Activated T-cell treated with anti-CD3 and anti-CD28 coated beads, Interleukin-2, amount 50 U/mL, for 24 hours (primary cell): ENCODE measurements around the gene SIK2.

Experiments
- DNase-seq: peaks from one replicate; pipeline ENCODE4 v3.0.0-alpha.2; 2020
- H3K27ac Mint-ChIP-seq: 2 replicates; pipeline ENCODE4 v1.8.0; 2020; ENCODE audit warnings: mild to moderate bottlenecking, mixed read lengths
- H3K27me3 Mint-ChIP-seq: 2 replicates; pipeline ENCODE4 v1.8.0; 2020; ENCODE audit warnings: mixed read lengths
- H3K36me3 Mint-ChIP-seq: 2 replicates; pipeline ENCODE4 v1.8.0; 2020; ENCODE audit warnings: low read depth, mixed read lengths
- H3K4me1 Mint-ChIP-seq: 2 replicates; pipeline ENCODE4 v1.8.0; 2020; ENCODE audit warnings: low read depth, mixed read lengths
- H3K4me3 Mint-ChIP-seq: 2 replicates; pipeline ENCODE4 v1.8.0; 2020; ENCODE audit warnings: mild to moderate bottlenecking, moderate library complexity, mixed read lengths
- H3K9me3 Mint-ChIP-seq: 2 replicates; pipeline ENCODE4 v1.8.0; 2020; ENCODE audit warnings: mixed read lengths

The SIK2 gene

DNA sequence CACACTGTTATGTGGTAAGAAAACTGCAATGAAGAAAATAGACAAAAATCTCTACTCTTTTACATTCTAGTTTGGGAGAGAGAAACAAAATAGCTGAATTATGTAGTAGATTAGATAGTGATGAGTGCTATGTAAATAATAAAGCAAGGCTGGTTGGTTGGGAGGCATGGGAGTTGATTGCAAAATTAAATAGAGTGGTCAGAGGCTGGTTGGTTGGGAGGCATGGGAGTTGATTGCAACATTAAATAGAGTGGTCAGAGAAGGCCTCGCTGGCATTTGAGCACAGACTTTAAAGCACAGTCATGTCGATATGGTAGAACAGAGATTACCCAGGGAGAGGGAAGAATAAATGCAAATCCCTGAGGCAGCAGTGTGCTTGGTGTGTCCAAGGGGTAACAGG, 22.4 kb downstream of the SIK2 start:
- H3K36me3 Mint-ChIP-seq = peaks cover 52% of the 10 kb centered on the region
- H3K9me3 Mint-ChIP-seq = no peaks in the 10 kb centered on the region
- H3K27ac Mint-ChIP-seq = no peak overlapping the region
- no peaks in the 10 kb centered on the region for H3K27me3 Mint-ChIP-seq
- peaks cover 4% of the 10 kb centered on the region for H3K4me1 Mint-ChIP-seq
- no peak overlapping the region for H3K4me3 Mint-ChIP-seq
- no peak for DNase-seq

DNA sequence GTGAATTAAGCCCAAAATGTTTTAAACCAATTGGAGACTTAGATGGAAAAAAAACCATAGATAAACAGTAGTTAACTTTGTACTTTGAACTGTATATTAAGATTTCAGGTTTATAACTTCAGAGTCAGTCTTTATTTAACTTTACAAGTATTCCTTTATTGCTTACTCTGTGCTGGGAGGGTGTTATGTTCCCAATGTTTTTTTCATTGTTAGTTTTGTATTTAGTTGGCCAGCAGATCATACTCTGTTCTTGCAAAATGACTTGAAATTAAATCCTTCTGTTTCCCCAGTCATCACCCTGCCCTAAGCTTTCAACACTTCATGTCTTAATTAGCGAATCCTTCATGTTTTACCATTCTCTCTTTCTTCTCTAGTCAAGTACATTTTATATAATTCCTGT, 25.3 kb downstream of the SIK2 start:
- no peaks in the 10 kb centered on the region for H3K27me3 Mint-ChIP-seq
- H3K4me1 Mint-ChIP-seq = peaks cover 4% of the 10 kb centered on the region
- DNase-seq = no peak
- no peak overlapping the region for H3K27ac Mint-ChIP-seq
- peaks cover 37% of the 10 kb centered on the region for H3K36me3 Mint-ChIP-seq
- no peak overlapping the region for H3K4me3 Mint-ChIP-seq
- no peaks in the 10 kb centered on the region for H3K9me3 Mint-ChIP-seq

DNA sequence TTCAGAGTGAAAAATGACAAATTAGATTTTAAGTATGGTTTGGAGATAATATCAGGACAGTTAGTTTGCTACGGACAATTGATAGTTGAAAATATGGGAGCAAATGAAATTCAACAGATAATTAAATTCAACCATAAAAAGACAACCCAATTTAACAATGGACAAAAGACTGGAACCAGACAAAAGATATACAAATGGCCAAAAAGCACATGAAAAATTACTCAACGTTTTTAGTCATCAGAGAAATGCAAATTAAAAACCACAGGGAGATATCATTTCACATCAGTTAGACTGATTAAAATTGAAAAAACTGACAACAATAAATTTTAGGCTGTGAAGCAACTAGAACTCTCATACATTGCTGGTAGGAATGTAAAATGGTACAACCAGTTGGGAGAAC, 27.2 kb downstream of the SIK2 start:
- Mint-ChIP-seq H3K27ac (no peak overlapping the region), H3K9me3 (no peaks in the 10 kb centered on the region), H3K27me3 (no peaks in the 10 kb centered on the region), H3K4me3 (no peak overlapping the region), H3K36me3 (peaks cover 21% of the 10 kb centered on the region), H3K4me1 (peaks cover 17% of the 10 kb centered on the region)
- DNase-seq = no peak

DNA sequence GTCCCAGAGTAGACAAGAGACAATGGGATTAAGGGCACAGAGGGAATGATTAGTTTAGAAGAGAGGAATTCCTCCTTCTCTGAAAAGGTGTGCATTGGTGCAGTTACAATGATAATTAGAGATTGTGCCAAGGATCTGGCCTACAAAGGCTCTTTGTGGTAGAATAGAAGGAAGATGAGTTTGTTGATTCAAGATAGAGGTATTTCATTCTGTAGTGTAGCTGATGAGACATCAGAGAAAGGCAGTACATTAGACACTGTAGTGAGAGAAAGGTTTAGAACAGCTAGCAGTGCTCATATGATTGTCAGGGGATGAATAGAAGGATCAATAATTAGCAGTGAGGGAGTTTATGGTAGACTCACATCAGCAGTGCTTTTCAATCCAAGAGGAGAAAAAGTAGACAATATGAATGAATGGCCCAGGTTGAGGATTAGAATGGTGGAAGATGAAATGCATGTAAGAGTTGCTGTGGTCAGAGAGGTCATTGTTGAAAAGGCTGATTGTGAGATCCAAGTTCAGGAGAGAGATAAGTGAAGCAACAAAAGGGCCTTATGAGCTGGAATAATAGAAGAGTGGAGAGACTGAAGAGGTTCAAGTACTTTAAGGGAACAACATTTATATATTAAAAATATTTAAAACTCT, 28.9 kb downstream of the SIK2 start:
- no peaks in the 10 kb centered on the region for H3K9me3 Mint-ChIP-seq

DNA sequence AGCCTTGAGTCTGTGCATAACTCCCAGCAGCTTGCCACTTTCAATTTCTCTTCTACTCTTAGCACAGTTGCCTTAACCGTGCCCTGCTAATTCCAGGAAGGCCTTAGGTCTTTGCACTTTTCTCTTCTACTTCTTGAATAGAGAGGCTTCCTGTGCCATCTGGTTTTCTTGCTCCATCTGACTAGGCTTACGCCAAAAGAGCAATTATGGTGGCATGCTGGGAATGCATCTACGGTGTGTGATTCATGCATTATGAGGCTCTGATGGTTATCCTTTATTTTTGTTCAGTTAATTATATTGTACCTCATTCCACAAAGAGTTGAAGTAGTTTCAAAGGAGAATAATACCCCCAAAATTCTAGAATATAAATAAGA, 29.4 kb downstream of the SIK2 start:
- Mint-ChIP-seq H3K27me3 (no peaks in the 10 kb centered on the region), H3K4me1 (peaks cover 31% of the 10 kb centered on the region), H3K27ac (no peak overlapping the region), H3K36me3 (peaks cover 6% of the 10 kb centered on the region), H3K4me3 (no peak overlapping the region), H3K9me3 (no peaks in the 10 kb centered on the region)
- DNase-seq = no peak

More for the DNA sequence above, 28.9 kb downstream of the SIK2 start:
- DNase-seq = no peak
- Mint-ChIP-seq H3K4me3 (no peak overlapping the region), H3K4me1 (peaks cover 29% of the 10 kb centered on the region), H3K27me3 (no peaks in the 10 kb centered on the region), H3K36me3 (peaks cover 11% of the 10 kb centered on the region), H3K27ac (no peak overlapping the region)

DNA sequence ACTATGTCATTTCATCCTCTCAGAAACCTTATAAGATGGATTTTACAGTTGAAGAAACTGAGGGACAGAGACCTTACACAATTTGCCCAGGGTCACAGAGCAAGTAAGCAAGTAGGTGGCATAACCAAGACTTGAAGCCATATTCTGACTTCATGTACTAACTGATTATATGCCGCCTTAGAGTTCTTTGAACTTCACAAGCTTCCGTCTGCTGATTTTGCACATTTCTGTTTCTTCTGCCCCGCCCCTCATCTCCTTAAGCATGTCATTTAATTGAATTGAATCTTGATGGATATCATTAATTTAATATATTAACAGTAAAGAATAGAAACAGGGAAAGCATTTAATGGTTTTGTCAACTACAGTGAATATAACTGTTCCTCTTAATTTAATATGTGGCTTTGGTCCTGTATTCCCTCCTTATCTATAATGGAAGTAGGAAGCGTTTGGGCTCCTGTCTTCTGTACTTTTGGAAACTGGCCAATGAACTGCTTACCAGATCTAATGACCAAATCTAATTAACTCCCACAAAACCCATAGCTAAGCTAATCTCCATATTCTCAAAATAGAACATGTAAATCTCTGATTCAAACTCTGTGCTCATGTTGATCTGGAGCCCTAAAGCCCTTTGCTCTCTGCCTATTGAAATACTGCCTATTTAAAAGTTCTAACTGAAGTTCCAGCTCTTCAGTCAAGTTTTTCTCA, 30.4 kb downstream of the SIK2 start:
- Mint-ChIP-seq H3K9me3 (no peaks in the 10 kb centered on the region), H3K27ac (no peak overlapping the region), H3K4me3 (no peak overlapping the region)

DNA sequence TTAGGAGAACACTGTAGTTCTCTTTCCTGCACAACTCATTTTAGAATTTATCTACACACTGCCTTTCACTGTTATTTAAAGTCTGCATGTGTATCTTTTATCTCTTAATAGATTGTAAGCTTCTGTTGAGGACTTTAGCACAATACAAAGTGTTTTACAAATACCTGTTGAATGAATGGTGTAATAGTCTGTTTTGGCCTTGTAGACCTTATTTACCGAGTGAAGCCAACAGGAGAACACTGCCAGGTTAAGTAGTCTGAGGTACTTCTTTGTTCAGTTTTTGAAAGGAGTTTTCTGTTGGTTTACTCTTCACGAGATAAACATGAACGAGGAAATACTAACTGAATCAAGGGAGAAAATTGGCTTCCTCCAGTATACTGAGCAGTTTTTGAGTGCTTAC, 31.0 kb downstream of the SIK2 start:
- DNase-seq = no peak
- H3K9me3 Mint-ChIP-seq = no peaks in the 10 kb centered on the region
- no peak overlapping the region for H3K27ac Mint-ChIP-seq
- H3K4me3 Mint-ChIP-seq = no peak overlapping the region
- H3K36me3 Mint-ChIP-seq = peaks cover 12% of the 10 kb centered on the region
- peaks cover 40% of the 10 kb centered on the region for H3K4me1 Mint-ChIP-seq
- no peaks in the 10 kb centered on the region for H3K27me3 Mint-ChIP-seq

More for the DNA sequence above, 30.4 kb downstream of the SIK2 start:
- no peak for DNase-seq
- H3K36me3 Mint-ChIP-seq = peaks cover 7% of the 10 kb centered on the region
- no peaks in the 10 kb centered on the region for H3K27me3 Mint-ChIP-seq
- peaks cover 34% of the 10 kb centered on the region for H3K4me1 Mint-ChIP-seq

DNA sequence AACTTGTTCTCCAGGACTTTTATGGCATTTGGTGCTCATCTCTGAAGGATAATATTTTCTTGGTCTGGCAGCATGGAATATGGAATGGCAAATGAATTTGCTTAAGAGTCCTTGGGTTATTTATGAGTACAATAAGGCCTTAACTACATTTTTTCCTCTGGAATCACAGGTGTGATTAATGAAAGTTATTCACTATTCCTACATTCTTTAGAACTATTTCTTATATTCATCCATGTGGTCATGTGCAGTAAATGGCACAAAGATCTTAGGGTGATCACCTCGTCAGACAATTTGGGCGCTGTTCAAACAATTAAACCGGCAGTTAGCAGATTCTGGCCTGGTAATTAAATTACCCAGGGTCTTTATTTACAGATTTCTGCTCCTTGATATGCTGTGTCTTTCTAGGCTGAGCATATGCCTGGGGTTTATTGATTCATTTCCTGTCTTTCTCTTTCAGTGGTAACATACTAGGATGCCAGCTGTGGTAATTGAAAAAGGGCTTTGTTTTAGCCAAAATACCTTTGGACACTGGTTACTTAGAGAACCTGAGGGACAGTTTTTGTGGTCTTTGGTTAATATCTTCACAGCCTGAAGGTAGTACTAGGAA, 31.6 kb downstream of the SIK2 start:
- DNase-seq = no peak
- H3K27ac Mint-ChIP-seq = no peak overlapping the region
- no peak overlapping the region for H3K4me3 Mint-ChIP-seq
- H3K9me3 Mint-ChIP-seq = no peaks in the 10 kb centered on the region
- H3K4me1 Mint-ChIP-seq = peaks cover 39% of the 10 kb centered on the region
- no peaks in the 10 kb centered on the region for H3K27me3 Mint-ChIP-seq
- H3K36me3 Mint-ChIP-seq = peaks cover 11% of the 10 kb centered on the region

DNA sequence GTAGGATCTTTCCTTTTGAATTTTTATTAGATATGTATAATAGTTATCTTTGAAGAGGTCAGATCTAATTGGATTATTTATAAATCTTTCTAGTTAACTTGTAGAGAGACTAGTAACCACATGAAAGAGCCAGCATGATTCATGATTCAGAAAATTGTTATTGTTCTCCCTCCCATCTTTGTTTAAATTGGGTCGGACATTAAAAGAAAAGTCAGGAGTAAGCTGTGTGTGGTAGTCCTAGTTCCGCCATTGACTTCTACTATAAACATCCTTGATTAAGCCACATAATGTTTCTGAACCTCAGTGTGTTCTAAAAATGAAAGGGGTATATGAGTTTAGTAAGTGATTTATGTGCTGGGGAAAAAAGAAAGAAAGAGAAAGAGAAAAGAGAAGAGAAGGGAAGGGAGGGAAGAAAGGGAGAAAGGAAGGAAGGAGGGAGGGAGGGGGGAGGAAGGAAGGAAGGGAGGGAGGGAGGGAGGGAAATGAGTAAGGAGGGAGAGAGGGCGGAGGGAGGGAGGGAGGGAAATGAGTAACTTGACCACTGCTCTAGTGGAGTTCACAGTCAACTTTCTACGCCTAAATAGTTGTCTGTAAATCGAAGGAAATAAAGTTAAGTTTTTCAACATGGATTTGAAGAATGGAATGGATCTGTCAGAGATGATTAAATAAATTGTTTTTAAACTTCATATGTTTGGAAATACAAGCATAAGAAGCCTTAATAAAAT, 32.9 kb downstream of the SIK2 start:
- Mint-ChIP-seq H3K4me1 (peaks cover 38% of the 10 kb centered on the region), H3K27me3 (no peaks in the 10 kb centered on the region), H3K27ac (no peak overlapping the region), H3K36me3 (peaks cover 14% of the 10 kb centered on the region), H3K9me3 (no peaks in the 10 kb centered on the region), H3K4me3 (no peak overlapping the region)
- no peak for DNase-seq

DNA sequence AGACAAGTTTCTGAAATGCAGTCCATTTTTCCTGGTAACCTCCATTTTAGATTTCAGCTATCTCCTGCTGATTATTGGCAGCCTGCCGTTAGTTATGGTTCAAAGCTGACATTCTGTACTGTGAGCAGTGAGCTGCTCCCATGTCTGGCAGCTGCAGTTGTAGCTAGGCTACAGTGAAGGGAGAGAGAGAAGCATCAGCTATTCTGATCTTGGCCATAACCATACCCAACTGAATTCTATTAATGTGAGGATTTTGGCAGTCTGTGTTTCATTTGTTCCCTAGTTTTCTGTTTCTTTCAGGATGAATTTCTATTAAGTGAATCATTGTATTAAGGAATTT, 33.4 kb downstream of the SIK2 start:
- no peak overlapping the region for H3K4me3 Mint-ChIP-seq
- peaks cover 38% of the 10 kb centered on the region for H3K4me1 Mint-ChIP-seq
- H3K36me3 Mint-ChIP-seq = peaks cover 15% of the 10 kb centered on the region
- no peaks in the 10 kb centered on the region for H3K27me3 Mint-ChIP-seq
- no peak for DNase-seq
- H3K9me3 Mint-ChIP-seq = no peaks in the 10 kb centered on the region
- no peak overlapping the region for H3K27ac Mint-ChIP-seq

DNA sequence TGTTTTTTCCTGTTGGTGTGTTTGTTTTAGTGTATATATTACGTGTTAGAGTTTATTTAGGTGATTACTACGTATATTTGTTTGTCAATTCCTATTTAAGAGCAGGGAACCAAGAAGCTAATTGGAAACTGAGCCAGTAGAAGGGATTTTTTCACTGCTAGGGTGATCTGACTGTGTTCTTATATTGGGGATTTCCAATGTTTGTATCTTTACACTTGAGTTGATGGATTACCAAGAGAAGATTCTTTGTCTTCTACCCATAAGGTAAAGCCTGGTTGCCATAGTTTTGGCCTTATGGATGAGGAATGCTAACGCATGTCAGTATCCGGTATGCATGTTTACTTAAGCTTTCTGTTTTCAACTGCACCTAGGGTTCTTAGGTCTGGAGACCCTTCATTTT, 35.6 kb downstream of the SIK2 start:
- H3K27ac Mint-ChIP-seq = no peak overlapping the region
- no peaks in the 10 kb centered on the region for H3K9me3 Mint-ChIP-seq
- no peak for DNase-seq
- H3K4me1 Mint-ChIP-seq = peaks cover 38% of the 10 kb centered on the region
- no peaks in the 10 kb centered on the region for H3K27me3 Mint-ChIP-seq
- H3K4me3 Mint-ChIP-seq = no peak overlapping the region
- H3K36me3 Mint-ChIP-seq = peaks cover 33% of the 10 kb centered on the region

DNA sequence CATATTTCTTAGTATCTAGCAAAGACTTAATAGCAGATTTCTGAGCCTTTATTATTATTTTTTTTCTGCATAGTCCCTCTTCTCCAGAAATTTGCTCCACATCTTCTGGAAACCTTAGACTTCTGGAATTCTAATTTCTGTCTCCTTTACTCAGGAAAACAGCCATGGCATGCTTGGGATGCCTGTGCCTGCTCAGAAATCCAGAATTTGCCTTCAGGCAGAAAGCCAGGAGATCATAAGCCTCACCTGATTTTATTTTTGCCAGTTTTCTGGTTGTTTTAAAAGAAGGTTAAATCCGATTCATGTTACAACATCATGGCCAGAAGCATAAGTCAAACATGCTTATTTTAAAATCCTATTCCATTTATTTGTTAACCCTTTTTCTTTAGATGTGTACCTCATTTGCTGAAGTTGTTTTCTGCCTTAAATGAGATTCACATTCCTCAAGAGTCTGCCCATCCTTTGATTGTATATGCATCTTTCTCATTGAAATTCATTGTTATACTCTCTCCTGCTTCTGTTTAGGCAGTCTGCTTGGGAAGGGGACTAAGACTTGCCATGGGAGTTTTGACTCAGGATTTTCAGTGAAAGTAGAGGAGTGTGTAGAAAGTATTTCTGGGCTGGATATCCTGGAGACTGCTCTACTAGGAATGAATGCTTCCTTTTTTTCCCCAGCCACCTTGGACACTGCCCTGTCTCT, 37.1 kb downstream of the SIK2 start:
- Mint-ChIP-seq H3K9me3 (no peaks in the 10 kb centered on the region), H3K4me1 (peaks cover 26% of the 10 kb centered on the region), H3K27ac (no peak overlapping the region), H3K36me3 (peaks cover 34% of the 10 kb centered on the region), H3K4me3 (no peak overlapping the region), H3K27me3 (no peaks in the 10 kb centered on the region)
- no peak for DNase-seq

DNA sequence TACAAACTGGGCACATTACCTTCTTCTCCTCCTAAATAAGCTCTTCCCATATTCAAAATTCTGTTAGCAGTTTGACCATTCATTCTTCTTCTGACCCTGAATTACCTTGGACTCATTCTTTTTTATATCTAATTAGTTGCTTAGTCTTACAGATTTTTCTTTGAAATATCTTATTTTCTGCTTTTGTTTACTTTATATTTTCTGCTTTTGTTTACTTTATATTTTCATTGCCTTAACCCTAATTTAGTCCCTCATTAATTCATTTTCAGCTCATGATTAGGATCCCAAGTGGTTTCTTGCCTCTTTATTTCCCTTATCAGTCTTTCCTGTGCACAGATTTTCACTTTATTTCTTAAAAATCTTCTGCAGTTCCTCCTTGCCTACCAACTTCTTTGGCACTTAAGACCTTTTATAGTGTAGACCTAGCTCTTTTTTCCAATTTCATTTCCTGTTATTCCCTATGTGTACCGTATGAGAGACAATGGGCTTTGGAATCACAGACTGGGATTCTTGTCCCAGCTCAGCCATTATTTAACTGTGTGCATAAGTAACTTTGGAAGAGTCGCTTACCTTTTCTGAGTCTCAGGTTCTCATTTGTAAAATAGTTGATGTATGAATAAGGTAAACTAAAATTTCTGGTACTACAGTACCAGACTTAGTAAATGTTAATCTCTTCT, 39.2 kb downstream of the SIK2 start:
- H3K9me3 Mint-ChIP-seq = no peaks in the 10 kb centered on the region
- H3K27ac Mint-ChIP-seq = no peak overlapping the region
- H3K4me1 Mint-ChIP-seq = peaks cover 11% of the 10 kb centered on the region
- no peak for DNase-seq
- H3K36me3 Mint-ChIP-seq = peaks cover 34% of the 10 kb centered on the region
- no peak overlapping the region for H3K4me3 Mint-ChIP-seq
- no peaks in the 10 kb centered on the region for H3K27me3 Mint-ChIP-seq

DNA sequence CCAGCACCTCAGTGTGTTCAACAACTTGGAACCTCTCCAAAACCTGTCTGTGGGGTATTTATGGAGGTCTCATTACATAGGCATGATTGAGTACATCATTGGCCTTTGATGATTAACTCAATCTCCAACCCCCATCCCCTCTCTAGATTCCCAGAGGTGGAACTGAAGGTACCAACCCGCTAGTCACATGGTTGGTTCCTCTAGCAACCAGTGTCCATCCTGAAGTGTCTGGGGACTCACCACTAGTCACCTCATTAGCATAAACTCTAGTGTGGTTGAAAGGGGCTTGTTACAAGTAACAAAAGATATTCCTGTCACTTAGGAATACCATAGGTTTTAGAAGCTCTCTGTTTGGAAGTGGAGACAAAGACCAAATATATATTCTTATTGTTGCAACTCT, 40.3 kb downstream of the SIK2 start:
- no peaks in the 10 kb centered on the region for H3K9me3 Mint-ChIP-seq
- H3K4me3 Mint-ChIP-seq = no peak overlapping the region
- no peaks in the 10 kb centered on the region for H3K27me3 Mint-ChIP-seq
- peaks cover 32% of the 10 kb centered on the region for H3K36me3 Mint-ChIP-seq
- H3K4me1 Mint-ChIP-seq = peaks cover 9% of the 10 kb centered on the region
- no peak overlapping the region for H3K27ac Mint-ChIP-seq
- no peak for DNase-seq
